HG02970 (cell line): Measurements from ENCODE around the gene EEF1A2.

Source experiments
- ATAC-seq: cut with Tn5 transposase; IDR thresholded peaks from one replicate; pipeline ENCODE4 v1.9.1; 2021; ENCODE audit warnings: mild to moderate bottlenecking, moderate library complexity, moderate number of reproducible peaks; ENCODE audit not compliant: unreplicated experiment, low FRiP score

The EEF1A2 gene

GRCh38 chr20:63457737-63458136, 41.1 kb downstream of the EEF1A2 start:
- no peak for ATAC-seq

DNA sequence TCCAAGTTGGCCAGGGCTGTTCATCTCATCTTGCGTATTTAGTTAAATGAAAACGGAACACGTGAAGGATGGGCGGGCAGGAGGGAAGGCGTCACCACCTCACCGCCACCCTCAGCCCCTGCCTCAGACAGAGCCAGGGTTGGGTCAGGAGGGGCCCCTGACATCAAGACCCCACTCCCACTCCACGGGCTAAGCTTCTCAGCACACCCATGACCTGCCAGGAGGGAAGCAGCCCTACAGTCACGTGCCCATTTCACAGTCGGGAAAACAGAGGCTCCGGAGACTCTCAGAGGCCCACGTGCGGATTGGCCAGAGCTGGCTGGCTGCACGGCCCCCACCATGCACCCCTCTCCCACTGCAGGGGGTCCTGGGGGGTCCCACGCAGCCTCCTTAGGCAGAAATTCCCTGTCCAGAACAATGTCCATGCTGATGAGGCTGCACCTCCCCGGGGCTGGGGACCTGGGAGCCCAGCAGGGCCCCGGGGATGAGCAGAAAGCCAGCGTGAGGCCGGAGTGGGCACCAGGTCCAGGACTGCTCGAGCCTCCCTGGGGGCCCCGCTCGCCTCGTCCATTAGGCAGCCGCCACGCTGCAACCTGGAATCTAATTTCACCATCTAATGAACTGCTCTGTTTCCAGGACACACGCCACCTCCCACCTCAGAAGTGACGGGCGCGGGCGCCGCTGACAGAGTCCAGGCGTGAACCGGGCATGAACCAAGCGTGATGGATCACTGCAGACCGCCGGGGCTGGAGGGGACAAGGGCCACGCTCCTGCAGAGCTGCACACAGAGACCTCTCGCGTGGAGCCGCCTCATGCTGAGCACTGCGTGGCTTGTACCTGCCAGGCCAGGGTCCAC, 42.2 kb downstream of the EEF1A2 start:
- ATAC-seq, result no peak

DNA sequence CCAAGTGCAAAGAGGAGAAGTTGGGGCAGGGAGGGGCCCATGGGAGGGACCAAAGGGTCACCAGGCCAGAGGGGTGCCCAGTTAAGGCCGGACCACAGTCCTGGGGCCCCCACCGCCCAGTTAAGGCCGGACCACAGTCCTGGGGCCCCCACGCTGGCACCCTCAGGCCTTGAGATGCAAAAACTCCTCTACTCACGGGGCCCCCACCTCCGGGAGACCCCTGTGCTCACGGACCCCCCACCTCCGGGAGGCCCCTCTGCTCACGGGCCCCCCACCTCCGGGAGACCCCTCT, 43.4 kb downstream of the EEF1A2 start:
- no peak for ATAC-seq

GRCh38 chr20:63454731-63455567, 43.9 kb downstream of the EEF1A2 start:
- ATAC-seq, result no peak

DNA sequence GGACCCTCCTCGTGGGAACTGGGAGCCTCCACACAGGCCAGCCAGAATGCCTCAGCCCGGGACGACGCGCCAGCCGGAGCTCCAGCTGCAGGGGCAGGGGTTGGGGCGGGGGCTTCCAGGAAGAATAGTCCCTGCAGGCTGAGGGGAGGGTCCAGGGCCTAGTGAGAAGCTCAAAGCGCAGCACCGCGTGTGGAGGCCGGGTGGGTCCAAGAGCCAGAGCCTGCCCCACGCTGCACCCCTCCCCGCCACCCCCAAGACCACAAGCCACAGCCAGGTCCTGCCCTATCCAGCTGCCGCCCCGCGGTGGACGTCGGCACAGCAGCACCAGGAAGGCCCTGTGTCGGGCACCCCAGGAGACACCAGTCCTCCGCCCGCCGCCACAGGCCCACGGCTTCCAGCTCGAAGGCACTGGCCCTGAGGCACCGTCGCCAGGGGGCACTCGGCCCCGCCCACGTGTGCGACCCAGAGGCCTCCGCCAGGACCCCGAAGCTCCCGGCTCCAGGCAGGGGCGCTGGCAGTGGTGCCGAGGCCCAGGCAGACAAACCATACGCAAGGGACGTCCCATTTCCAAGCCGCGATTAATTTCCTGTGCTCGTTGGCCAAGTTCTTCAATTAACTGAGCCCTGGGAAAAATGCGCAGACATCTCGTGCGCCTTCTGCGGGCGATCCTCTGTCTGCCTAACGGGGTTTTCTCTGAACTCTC, 45.9 kb downstream of the EEF1A2 start:
- no peak for ATAC-seq

GRCh38 chr20:63452341-63452740, 46.5 kb downstream of the EEF1A2 start:
- no peak for ATAC-seq

GRCh38 chr20:63451821-63452220, 47.1 kb downstream of the EEF1A2 start:
- no peak for ATAC-seq

DNA sequence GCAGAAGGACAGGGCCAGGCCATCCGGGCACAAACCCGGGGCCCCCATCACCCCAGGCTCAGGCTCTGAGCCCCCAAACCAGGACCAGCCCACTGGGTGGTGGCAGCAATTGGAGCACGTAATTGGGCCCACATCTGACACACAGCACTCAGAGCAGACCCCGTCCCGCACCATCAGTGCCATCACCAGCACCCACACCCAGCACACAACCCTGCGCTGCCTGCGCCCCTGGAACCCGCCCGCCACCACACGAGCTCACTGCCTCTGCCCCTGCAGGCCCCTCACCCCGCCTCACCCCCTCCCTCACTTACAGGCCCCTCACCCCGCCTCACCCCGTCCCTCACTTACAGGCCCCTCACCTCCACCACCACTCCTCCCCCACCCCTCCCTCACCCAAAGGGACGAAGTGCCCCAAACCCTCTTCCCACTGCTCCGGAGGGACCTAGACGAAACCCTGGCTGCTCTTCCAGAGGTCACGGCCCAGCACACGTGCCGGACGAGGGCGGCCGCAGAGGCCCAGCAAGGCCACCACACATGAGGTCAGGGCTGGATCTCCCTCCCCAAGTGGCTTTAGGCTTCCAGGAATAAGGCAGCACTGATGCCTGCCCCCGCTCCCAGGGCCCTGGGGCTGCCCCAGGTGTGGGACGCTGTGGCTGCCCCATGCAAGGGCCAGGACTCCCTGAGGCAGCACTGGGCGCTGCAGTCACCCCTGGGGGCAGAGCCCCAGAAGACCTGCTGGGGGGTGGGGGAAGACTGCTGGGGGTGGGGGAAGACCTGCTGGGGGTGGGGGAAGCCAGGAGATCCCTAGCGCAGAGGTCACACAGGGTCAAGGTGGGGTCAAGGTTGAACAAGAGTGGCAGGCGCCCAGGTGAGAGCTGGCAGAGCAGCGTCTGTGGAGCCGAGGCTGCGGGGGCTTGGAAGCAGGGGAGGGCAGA, 48.8 kb downstream of the EEF1A2 start:
- no peak for ATAC-seq

GRCh38 chr20:63449025-63449424, 49.9 kb downstream of the EEF1A2 start:
- no peak for ATAC-seq

- ATAC-seq, result no peak
These were observed 50.9 kb downstream of the EEF1A2 start for GRCh38 chr20:63448031-63448430.

DNA sequence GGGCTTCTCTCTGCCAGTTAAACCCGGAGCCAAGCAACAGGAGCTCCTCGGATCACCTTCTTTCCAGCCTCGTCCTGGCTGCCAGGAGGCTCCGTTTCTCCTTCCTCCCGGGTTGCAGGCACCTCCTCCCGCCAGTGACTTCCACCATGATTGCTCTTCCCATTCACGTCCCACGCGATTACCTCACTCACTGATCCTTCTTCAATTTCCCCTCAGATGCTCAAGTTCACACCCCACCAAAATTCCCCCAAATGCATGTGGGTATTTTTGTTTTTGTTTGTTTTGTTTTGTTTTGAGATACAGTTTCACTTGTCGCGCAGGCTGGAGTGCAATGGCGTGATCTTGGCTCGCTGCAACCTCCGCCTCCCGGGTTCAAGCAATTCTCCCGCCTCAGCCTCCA, 51.6 kb downstream of the EEF1A2 start:
- ATAC-seq, result no peak

- no peak for ATAC-seq
These were observed 52.5 kb downstream of the EEF1A2 start for GRCh38 chr20:63446216-63447024.

- no peak for ATAC-seq
These were observed 53.7 kb downstream of the EEF1A2 start for GRCh38 chr20:63445075-63445734.

- no peak for ATAC-seq
These were observed 54.3 kb downstream of the EEF1A2 start for GRCh38 chr20:63444548-63444947.

DNA sequence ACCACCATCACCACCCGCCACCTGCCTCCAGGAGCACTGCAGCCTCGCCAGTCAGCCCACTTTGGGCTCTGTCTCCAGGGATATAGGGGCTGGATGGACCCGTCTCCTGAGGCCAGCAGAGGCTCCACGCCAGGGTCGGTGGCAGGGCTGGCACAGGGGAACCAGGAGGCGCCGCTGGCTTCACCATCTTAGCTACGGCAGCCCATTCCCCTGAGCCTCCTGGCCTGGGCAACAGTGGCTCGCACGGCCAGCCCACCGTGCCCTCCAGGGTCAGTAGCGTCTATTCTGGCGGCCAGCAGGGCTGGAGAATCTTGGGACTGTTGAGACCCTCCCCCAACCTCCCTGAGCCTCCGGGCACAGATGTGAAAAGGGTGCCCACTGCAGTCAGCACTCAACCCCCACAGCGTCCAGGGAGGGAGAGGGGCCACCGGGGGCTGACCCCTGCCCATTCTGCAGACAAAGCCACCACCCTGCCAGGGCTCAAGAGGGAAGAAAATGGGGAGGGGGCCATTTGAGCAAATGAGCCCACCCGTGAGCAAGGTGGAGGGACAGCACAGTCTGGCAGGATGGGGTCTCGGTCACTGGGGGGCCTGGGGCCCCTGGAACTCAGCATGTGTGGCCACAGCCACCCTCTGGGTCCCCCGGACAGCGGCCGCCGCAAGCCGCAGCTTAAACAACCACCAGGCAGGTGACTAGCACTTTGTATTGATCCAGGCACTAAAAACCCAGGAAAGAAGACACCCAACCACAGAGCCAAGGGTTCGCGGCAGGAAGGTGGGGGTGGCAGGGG, 55.1 kb downstream of the EEF1A2 start:
- ATAC-seq, result no peak

GRCh38 chr20:63442100-63442493, 56.8 kb downstream of the EEF1A2 start:
- ATAC-seq, result no peak

- no peak for ATAC-seq
These were observed 57.5 kb downstream of the EEF1A2 start for GRCh38 chr20:63441136-63442099.
